Bronchial epithelial cell (primary cell): ENCODE measurements around the gene TCF7L2. TPM values are rescaled to one million over a fixed set of nuclear protein-coding genes. Genes with fewer than 3 reads are reported as not detected.

Source experiments
- DNase-seq: peaks from one replicate; pipeline ENCODE4 v3.0.0-alpha.2; 2010; ENCODE audit warnings: low read depth
- FAIRE-seq: peaks from 2 replicates; lab custom pipeline; 2011; peaks lifted over from hg19 to GRCh38; lab: Jason Lieb, UNC
- H3K27me3 ChIP-seq: 2 replicates; pipeline ENCODE4 v1.5.1; 2011; ENCODE audit warnings: low read length; ENCODE audit not compliant: control insufficient read depth, insufficient read depth
- H3K36me3 ChIP-seq: 2 replicates; pipeline ENCODE4 v1.5.1; 2011; ENCODE audit warnings: low read length; ENCODE audit not compliant: control insufficient read depth, insufficient read depth
- H3K4me3 ChIP-seq: 2 replicates; pipeline ENCODE4 v1.5.1; 2011; ENCODE audit warnings: mild to moderate bottlenecking, low read depth, low read length, control low read depth
- CTCF ChIP-seq: IDR thresholded peaks from 2 replicates; pipeline ENCODE4 v1.5.1; 2011; ENCODE audit warnings: mild to moderate bottlenecking, moderate library complexity, low read length, control low read depth, inconsistent platforms; ENCODE audit not compliant: insufficient read depth, severe bottlenecking
- total RNA-seq: library from RNA; depleted of rRNA; stranded (reverse); fragments of >200 nt; gene quantifications from 2 replicates; pipeline ENCODE4 v1.2.1, GENCODE V29; 2014

Gene TCF7L2
- total RNA-seq, 1 donor from 2014 or later = 1.1 TPM

GRCh38 chr10:112954974-112955581 lies 5.0 kb downstream of the TCF7L2 start:
- DNase-seq = no peak
- no peak for TF ChIP-seq CTCF
- FAIRE-seq = no peak
- Histone ChIP-seq H3K36me3 (no peaks in the 10 kb centered on the region), H3K4me3 (peak overlapping the region; percentile 24), H3K27me3 (no peaks in the 10 kb centered on the region)

GRCh38 chr10:112955582-112956421 lies 5.8 kb downstream of the TCF7L2 start:
- no peak for TF ChIP-seq CTCF
- Histone ChIP-seq H3K4me3 (peak overlapping the region; percentile 24), H3K36me3 (no peaks in the 10 kb centered on the region), H3K27me3 (no peaks in the 10 kb centered on the region)
- peak; percentile 60 for DNase-seq
- no peak for FAIRE-seq

- Histone ChIP-seq H3K36me3 (no peaks in the 10 kb centered on the region), H3K4me3 (no peak overlapping the region), H3K27me3 (no peaks in the 10 kb centered on the region)
- no peak for FAIRE-seq
- DNase-seq = no peak
- no peak for TF ChIP-seq CTCF
These were observed 6.7 kb downstream of the TCF7L2 start for GRCh38 chr10:112956631-112957350.

- FAIRE-seq (no peak), DNase-seq (no peak)
- H3K4me3 ChIP-seq = no peak overlapping the region
- H3K27me3 ChIP-seq = no peaks in the 10 kb centered on the region
- no peaks in the 10 kb centered on the region for H3K36me3 ChIP-seq
- no peak for TF ChIP-seq CTCF
These were observed 7.6 kb downstream of the TCF7L2 start for GRCh38 chr10:112957640-112958092.

GRCh38 chr10:112958275-112958995 lies 8.4 kb downstream of the TCF7L2 start:
- DNase-seq (no peak), FAIRE-seq (no peak)
- H3K27me3 ChIP-seq = no peaks in the 10 kb centered on the region
- H3K4me3 ChIP-seq = no peak overlapping the region
- no peaks in the 10 kb centered on the region for H3K36me3 ChIP-seq
- no peak for TF ChIP-seq CTCF
